Measurements from ENCODE around the gene HIP1R.

DNA sequence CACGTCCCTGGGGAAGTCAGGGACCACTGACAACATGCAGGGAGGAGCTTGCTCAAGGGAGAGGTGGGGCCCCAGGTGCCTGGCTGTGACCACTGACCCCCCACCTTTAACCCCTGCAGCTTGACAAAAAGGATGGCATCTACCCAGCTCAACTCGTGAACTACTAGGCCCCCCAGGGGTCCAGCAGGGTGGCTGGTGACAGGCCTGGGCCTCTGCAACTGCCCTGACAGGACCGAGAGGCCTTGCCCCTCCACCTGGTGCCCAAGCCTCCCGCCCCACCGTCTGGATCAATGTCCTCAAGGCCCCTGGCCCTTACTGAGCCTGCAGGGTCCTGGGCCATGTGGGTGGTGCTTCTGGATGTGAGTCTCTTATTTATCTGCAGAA lies 26.3 kb downstream of the HIP1R start:
- TF ChIP-seq, protein P1, sequence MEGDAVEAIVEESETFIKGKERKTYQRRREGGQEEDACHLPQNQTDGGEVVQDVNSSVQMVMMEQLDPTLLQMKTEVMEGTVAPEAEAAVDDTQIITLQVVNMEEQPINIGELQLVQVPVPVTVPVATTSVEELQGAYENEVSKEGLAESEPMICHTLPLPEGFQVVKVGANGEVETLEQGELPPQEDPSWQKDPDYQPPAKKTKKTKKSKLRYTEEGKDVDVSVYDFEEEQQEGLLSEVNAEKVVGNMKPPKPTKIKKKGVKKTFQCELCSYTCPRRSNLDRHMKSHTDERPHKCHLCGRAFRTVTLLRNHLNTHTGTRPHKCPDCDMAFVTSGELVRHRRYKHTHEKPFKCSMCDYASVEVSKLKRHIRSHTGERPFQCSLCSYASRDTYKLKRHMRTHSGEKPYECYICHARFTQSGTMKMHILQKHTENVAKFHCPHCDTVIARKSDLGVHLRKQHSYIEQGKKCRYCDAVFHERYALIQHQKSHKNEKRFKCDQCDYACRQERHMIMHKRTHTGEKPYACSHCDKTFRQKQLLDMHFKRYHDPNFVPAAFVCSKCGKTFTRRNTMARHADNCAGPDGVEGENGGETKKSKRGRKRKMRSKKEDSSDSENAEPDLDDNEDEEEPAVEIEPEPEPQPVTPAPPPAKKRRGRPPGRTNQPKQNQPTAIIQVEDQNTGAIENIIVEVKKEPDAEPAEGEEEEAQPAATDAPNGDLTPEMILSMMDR (IDR thresholded peaks at IDR 0.05) = no peak
- TF ChIP-seq POLR2A (IDR thresholded peaks at IDR 0.05) (no peak), EP300 (IDR thresholded peaks at IDR 0.05) (no peak)

Data from ovary (tissue), 3 donors.